Measurements from ENCODE around the gene AK3.
"Not testable (repeated sequence)": the region's sequence is repeated elsewhere in the genome, so short reads cannot be mapped to it uniquely, and the experiment has no call there.

The AK3 gene

GRCh38 chr9:4762886-4763541, 22.0 kb upstream of the AK3 start:
- peak; percentile 43 for DNase-seq (ENCODE audit: low read depth)
- TF ChIP-seq CTCF (IDR thresholded peaks at IDR 0.05; ENCODE audit: insufficient read depth, low read depth, low read length, missing control alignments) = no peak
- H3K4me3 ChIP-seq (ENCODE audit: low read depth, low read length) = peak overlapping the region; percentile 48

GRCh38 chr9:4762108-4762885, 21.3 kb upstream of the AK3 start:
- peak; percentile 91 for DNase-seq (ENCODE audit: low read depth)
- peak overlapping the region; percentile 48 for H3K4me3 ChIP-seq (ENCODE audit: low read depth, low read length)
- peak; percentile 80 for TF ChIP-seq CTCF (IDR thresholded peaks at IDR 0.05; ENCODE audit: insufficient read depth, low read depth, low read length, missing control alignments)

- no peak for TF ChIP-seq CTCF (IDR thresholded peaks at IDR 0.05; ENCODE audit: insufficient read depth, low read depth, low read length, missing control alignments)
- no peak for DNase-seq (ENCODE audit: low read depth)
- H3K4me3 ChIP-seq (ENCODE audit: low read depth, low read length) = no peak overlapping the region
Measured at GRCh38 chr9:4760122-4760521, 19.1 kb upstream of the AK3 start.

- no peak overlapping the region for H3K4me3 ChIP-seq (ENCODE audit: low read depth, low read length)
- TF ChIP-seq CTCF (IDR thresholded peaks at IDR 0.05; ENCODE audit: insufficient read depth, low read depth, low read length, missing control alignments) = no peak
- DNase-seq (ENCODE audit: low read depth) = no peak
Measured at GRCh38 chr9:4756420-4756819, 15.4 kb upstream of the AK3 start.

GRCh38 chr9:4755026-4755609, 14.1 kb upstream of the AK3 start:
- no peak overlapping the region for H3K4me3 ChIP-seq (ENCODE audit: low read depth, low read length)
- no peak for TF ChIP-seq CTCF (IDR thresholded peaks at IDR 0.05; ENCODE audit: insufficient read depth, low read depth, low read length, missing control alignments)
- DNase-seq (ENCODE audit: low read depth) = peak; percentile 26

- H3K4me3 ChIP-seq (ENCODE audit: low read depth, low read length); DNase-seq (ENCODE audit: low read depth): not testable (repeated sequence)
Measured at GRCh38 chr9:4754530-4754929, 13.5 kb upstream of the AK3 start.

- DNase-seq (ENCODE audit: low read depth) = peak; percentile 58
- TF ChIP-seq CTCF (IDR thresholded peaks at IDR 0.05; ENCODE audit: insufficient read depth, low read depth, low read length, missing control alignments) = peak; percentile 53
- H3K4me3 ChIP-seq (ENCODE audit: low read depth, low read length) = no peak overlapping the region
Measured at GRCh38 chr9:4750023-4750673, 9.1 kb upstream of the AK3 start.

Measured in GM12865 (cell line).